ENCODE measurements around the gene GATAD2A.

GRCh38 chr19:19534556-19535265, 129.2 kb downstream of the GATAD2A start:
- TF ChIP-seq POLR2A (IDR thresholded peaks at IDR 0.05; ENCODE audit: low read length) (no peak), GATA1 (IDR thresholded peaks at IDR 0.05; ENCODE audit: low read depth, low read length) (no peak)
